Head of caudate nucleus (tissue), 42 donors: ENCODE measurements around the gene BIN2.
"Not testable (repeated sequence)": the region's sequence is repeated elsewhere in the genome, so short reads cannot be mapped to it uniquely, and the experiment has no call there.

Experiments
- DNase-seq, 42 donors: peaks; one replicate each; pipeline versions ENCODE4 v3.0.0 to v3.0.0-alpha.2; 2020 to 2021; ENCODE audit warnings: mixed read lengths in 7 of 42
- intact Hi-C: fragments of 100-400 bp; cut with DNase I; formaldehyde crosslinking; loops from one replicate; pipeline ENCODE4 v1.15.0; 2022

BIN2 gene

DNA sequence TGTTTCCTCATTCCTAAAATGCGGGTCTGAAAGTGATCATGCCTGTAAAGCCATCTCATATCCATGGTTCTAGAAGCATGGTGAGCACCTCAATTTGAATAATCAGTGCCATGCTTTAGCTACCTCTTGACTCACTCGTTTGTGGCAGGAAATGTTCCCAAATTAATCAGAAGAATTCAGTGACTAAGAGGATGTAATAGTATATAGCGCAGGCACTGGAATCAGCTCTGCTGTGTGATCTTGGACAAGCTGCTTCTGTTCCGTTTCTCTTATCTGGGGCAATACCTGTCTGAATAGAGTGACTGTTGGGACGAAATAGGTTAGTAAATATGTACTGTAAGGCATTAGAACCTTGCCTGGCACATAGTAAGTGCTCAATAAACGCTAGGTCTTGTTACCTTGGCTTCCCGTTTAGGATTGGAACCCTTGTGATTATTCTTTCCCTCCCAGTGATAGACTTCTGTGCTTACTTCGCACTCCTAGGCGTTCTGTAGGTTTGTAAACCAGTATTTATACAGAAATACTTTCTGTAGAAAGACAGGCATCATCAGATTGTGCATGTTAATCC, 52.9 kb downstream of the BIN2 start:
- intact Hi-C loops, result no loop called here
- DNase-seq, result peak in 2 of 42 donors; percentile 11 to 16

DNA sequence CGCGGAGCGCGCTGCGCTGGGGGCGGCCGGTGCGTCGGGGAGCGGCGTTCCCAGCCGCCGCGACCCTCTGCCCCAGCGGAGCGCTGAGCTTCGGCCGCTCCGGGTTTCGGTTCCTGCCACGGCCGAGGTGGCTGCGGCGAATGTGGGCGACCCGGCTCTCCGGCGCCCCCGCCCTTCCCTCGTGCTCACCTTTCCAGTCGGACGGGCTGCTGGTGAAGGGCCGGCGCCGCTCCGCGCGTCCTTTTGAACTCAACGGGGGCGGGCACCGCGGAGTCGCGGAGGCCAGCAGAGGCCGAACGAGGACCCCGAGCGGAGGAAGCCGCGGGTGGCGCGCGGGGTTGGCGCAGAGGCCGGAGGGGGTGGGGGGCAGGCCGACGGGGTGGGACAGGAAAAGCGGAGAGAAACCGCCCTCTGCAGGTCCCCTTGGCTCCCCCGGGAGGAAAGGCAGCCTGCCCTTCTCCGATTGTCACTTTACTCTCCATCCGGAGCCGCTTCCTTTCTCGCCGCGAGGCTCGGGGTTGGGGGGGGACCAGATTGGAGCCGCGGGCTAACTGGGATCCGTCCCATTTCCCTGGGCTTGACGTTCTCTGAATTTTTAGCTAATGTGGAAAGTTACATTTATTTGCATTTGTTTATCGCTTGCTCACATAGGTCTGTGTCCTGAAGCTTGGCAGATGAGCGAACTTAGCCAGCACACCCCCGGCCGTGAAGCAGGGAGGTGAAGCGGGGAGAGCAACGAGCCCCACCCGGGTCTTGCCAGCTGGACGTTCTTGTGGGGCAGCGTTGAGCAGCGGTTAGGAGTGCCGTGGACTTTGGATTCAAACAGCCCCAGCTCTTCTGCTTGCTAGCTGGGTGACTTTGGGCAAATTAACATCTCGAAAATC, 53.7 kb downstream of the BIN2 start, which contains the start of gene SMAGP:
Gene SMAGP, minus strand, starts transcription at position 349 of the 884 bp plus-strand sequence. CDS start 1,137 bp downstream, outside the sequence.
- intact Hi-C loops, result no loop called here
- peak in 35 of 42 donors; percentile 6 to 60 (median 24) for DNase-seq

DNA sequence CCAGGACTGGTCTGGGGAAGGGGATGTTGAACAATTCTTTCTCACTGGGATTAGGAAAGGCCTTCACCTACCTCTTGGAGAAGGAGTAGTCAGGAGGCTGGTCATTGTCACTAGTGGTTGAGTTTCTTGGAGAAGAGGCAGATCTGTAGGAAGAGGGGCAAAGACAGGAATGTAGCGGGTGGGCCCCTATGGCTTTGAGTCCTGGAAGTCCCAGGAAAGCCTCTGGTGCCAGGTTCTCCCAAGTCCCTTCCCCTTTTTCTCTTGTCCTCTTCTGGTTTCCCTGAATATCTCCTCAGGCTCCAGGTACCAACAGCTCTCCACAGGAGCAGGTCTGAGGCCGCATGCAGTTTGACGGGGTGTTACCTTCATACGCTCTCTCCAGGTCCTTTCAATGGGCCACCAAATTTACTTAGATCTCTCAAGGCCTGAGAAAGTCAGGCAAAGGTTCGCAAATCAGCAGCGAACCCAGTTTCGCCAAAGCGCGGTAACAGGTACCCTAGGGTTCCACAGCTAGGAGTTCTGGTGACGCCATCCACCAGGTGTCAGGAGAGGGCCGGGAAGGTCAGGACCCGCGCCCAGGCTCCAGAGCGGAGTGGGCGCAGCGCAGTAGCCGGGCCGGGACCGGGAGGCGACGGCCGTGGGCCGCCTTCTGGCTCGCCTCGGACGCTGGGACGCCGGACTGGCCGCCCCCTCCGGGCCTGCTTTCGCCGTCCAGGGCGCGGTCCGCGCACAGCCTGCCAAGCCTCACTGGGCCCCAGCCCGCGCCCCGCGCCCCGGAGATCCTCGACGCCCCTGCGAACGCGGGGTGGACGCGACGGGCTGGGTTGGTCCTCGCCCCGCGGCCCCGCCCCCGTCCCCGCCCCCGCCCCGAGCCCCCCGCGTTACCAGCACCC, 54.6 kb downstream of the BIN2 start:
- peak in 35 of 42 donors; percentile 4 to 64 (median 26) for DNase-seq
- intact Hi-C loops, result no loop called here

DNA sequence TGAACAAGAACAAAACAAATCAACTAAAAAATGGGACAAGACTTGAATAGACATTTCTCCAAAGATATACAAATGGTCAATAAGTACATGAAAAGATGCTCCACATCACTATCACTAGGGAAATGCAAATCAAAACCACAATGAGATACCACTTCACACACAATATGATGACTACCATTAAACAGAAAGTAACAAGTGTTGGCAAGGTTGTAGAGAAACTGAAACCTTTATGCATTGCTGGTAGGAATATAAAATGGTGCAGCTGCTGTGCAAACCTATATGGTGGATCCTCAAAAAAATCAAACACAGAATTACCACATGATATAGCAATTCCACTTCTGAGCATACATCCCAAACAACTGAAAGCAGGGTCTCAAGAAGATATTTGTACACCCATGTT, 59.0 kb downstream of the BIN2 start:
- intact Hi-C loops, result no loop called here
- DNase-seq, result no peak

DNA sequence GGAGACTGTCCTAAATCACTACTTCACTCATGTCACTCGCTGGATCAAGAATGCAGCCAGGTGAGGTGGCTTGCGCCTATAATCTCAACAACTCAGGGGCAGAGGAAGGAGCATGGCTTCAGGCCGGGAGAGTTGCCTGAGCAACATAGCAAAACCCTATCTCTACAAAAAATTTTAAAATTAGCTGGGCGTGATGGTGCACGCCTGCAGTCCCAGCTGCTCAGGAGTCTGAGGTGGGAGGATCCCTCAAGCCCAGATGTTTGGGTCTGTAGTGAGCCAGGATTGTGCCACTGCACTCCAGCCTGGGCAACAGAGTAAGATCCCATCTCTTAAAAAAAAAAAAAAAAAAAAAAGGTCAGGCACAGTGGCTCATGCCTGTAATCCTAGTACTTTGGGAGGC, 59.7 kb downstream of the BIN2 start:
- intact Hi-C loops, result no loop called here

DNA sequence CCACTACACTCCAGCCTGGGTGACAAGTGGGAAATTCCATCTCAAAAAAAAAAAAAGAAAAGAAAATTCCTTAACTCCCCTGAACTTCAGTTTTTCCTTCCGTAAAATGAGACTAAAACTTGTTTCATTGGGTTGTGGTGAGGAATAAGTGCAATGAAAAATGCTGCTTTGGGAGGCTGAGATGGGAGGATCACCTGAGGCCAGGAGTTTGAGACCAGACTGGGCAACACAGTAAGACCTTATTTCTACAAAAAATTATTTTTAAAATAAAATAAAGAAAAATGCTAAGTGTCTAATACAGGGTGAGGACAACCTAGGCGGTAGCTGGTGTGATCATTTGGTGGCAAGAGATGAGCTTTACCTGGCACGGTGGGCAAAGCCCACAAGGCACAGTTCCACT, 60.6 kb downstream of the BIN2 start:
- intact Hi-C loops, result no loop called here

More for the DNA sequence above, 59.7 kb downstream of the BIN2 start:
- DNase-seq, result no peak

DNA sequence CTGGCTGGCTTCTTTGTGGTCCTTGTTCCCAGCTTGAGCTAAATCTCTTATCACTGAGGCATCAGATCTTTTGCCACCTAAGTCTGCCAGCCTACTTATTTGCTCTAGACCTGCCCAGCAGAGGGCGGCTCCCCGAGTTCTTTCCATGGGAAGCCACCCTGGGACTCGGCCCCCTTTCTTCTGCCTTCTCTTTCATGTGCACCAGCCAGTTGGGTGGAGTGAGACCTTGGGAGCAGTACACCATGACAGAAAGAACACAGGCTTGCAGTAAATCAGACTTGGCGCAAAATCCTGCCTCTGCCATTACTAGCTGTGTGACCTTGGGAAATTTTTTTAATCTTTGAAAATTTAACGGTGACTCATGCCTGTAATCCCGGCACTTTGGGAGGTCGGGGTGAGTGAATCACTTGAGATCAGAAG, 61.2 kb downstream of the BIN2 start:
- intact Hi-C loops, result no loop called here
- peak in 23 of 42 donors; percentile 15 to 67 (median 34) for DNase-seq

More for the DNA sequence above, 60.6 kb downstream of the BIN2 start:
- DNase-seq, result no peak

DNA sequence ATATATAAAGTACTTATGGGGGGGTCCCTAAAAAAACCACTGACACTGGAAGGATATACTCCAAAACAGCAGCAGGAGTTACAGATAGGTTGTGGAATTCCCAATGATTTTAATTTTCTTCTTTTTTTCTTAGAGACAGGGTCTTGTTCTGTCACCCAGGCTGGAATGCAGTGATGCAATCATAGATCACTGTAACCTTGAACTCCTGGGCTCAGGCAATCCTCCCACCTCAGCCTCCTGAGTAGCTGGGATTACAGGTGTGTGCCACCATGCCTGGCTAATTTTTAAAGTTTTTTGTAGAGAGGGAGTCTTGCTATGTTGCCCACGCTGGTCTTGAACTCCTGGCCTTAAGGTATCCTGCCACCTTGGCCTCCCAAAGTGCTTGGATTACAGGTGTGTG, 64.4 kb downstream of the BIN2 start:
- DNase-seq, intact Hi-C loops: not testable (repeated sequence)

DNA sequence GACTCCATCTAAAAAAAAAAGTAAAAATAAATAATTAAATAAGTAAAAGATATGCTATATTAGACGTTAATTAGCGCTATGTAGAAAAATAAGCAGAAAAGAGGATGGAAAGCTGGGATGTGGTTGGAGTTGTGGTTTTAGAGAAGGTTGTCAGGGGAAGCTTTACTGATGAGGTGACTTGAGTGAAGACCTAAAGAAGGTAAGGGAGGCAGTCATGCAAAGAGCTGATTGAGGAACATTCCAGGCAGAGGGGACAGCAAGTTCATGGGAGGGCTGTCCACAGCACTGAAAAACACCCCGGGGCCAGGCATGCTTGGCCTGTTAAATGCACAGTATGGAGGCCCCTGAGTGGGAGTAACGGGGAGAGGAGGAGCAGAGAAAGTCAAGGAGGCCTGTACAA, 69.4 kb downstream of the BIN2 start:
- no peak for DNase-seq
- intact Hi-C loops, result no loop called here

DNA sequence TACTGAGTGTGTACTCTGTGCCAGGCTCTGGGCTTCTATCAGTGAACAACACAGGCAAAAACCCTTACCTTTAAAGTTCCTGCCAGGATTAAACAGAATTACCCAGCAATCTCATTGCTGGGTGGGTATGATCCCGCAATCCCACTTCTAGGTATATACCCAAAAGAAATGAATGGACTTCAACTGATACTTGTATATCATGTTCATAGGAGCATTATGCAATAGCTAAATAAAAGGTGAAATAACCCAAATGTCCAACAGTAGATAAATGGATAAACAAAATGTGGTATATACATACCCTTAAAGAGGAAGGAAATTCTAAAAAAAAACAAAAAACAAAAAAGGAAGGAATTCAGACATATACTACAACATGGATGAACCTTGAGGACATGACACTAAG, 70.7 kb downstream of the BIN2 start:
- intact Hi-C loops, result no loop called here
- DNase-seq, result no peak

DNA sequence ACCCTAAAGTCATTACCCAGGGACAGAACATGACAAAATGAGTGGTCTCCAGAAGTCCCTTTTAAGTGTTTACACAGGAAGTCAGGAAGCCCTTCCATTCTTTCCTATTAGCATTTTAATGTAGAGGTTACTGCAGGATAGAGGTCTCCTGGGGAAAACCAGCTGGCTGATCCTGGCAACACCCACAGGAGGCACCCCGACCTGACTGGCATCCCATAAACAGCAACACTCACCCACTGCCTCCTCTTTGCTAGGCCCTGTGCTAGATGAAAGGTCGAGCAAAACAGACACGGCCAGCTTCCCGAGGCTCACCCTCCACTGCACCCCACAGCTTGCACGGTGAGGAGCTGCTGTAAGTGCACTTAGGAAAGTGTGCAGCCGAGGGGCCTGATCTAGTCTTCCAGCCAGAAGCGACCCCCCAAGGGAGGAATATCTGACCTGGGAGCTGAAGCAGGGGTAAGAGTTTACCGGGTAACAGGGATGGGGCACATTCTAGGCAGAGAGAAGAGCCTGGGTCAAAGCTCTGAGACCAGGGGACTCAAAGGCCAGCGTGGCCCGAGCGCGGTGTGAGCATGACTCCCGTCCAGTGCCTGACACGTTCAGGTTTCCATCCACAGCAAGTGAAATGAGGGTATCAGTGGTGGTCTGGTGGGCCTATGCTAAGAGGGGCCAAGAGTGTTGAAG, 76.3 kb downstream of the BIN2 start:
- intact Hi-C loops, result loop anchor here (10.0 kb wide), 1 partner anchor 97 kb away; the partner anchor contains the start of gene CELA1
- DNase-seq, result no peak

DNA sequence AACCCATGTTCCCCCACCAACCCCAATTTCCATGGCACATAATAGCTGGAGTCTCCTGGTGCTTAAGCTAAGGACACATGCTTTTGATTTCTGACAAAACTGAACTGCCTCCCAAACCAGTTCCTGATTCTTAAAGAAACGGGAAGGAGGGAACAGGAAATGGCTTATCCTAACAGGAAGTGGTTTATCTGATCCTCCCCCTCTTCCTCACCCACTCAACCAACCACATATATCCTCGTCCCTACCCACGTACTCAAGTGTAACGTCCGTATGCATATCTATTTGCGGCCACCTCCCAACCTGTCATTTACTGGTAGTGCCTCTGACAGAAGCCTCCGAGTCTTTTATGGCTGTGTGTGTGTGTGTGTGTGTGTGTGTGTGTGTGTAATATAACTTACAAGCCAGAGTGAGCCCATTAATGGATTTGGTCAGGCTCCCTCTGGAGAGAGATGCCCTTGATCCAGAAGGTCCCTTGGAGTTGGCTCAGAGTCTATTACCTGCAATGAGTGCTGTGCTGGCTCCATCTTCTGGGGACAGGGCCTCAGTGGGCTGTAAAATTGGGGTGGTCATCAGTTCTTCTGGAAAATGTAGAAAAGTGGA, 77.6 kb downstream of the BIN2 start:
- DNase-seq, result peak in 3 of 42 donors; percentile 8 to 27 (median 17)

DNA sequence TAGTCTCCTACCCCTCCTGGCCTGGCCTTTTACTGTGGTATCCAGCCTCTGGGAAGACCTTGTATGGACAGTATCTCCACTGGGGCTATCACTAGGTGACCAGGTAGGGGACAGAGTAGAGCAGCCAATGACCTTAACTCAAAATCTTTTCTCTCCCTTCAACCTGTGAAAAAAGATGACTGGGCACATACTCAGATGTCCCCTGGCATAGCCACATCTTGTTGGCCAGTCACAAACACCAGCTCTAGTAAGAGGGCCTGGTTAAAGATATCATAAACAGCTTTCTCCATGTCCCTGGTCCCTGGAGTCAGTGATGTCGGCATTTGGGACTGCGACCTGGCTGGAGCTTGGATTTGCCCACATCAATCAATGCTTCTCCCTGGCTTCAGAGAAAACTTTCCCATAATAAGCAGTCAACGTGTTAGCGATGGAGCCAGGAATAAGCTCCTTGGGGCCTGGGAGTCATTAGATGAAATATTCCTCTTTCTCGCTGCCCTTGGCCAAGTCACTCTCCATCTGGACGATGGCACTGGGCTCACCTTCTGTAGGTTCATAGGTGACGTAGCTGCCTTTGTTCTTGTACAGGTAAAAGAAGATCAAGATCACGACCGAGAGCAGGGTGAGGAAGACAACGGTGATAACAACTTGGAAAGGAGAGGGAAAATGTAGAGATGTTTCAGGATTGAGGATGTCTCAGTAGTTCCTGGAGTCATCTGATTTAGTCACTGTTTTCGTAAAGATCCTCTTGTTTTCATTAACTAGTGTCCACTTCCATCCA, 78.3 kb downstream of the BIN2 start:
- intact Hi-C loops, result loop anchor here (10.0 kb wide), 1 partner anchor 99 kb away; the partner anchor contains the start of gene CELA1
- no peak for DNase-seq

More for the DNA sequence above, 77.6 kb downstream of the BIN2 start:
- intact Hi-C loops, result loop anchor here (10.0 kb wide), 1 partner anchor 98 kb away; the partner anchor contains the start of gene CELA1

DNA sequence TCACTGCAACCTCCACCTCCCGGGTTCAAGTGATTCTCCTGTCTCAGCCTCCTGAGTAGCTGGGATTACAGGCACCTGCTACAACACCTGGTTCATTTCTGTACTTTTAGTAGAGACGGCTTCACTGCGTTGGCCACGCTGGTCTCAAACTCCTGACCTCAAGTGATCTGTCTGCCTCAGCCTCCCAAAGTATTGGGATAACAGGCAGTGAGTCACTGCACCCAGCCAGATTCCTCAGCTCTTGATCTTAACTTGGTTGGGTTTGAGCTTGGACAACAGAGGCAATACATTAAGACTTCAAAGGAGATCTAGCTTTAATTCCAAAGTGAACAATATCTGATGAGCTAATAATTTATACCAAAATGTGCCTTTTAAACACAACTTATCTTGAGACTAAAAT, 79.7 kb downstream of the BIN2 start:
- intact Hi-C loops, result loop anchor here (10.0 kb wide), 1 partner anchor 101 kb away; the partner anchor contains the start of gene CELA1
- DNase-seq, result no peak

DNA sequence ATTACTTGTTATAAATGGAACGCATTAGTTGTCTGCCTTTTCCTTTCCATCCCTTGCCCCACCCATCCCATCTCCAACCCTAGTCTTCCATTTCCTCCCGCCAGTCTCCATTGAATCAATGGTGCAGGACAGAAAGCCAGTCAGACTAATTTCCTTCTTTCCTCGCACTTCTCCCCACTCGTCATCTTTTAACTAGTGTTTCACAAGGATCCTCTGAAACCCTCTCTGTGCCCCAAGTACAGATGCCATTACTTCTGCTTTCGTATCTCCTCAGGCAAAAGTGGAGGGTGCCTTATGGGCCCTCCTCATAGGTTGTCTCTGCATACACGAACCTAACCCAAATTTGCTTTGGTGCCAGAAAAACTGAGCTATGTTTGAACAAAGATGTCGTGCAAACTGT, 81.1 kb downstream of the BIN2 start:
- no peak for DNase-seq
- intact Hi-C loops, result loop anchor here (10.0 kb wide), 1 partner anchor 102 kb away; the partner anchor contains the start of gene CELA1

DNA sequence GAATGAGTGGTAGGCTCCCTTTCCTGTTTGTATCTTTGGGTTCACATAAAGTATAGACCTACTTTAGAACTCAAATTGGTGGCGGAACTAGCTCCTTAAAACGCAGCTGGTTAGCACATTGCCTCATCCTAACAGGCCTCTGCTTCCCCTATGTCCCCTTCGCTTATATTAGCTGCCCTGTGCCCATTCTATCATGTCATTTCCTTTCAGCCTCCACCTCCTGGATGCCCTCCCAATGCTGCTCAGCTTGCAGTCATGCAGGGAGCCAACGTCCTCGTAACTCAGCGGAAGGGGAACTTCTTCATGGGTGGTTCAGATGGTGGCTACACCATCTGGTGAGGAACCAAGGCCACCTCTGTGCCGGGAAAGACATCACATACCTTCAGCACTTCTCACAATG, 81.9 kb downstream of the BIN2 start:
- intact Hi-C loops, result loop anchor here (10.0 kb wide), 1 partner anchor 103 kb away; the partner anchor contains the start of gene CELA1
- DNase-seq, result peak in 9 of 42 donors; percentile 13 to 46 (median 27)

DNA sequence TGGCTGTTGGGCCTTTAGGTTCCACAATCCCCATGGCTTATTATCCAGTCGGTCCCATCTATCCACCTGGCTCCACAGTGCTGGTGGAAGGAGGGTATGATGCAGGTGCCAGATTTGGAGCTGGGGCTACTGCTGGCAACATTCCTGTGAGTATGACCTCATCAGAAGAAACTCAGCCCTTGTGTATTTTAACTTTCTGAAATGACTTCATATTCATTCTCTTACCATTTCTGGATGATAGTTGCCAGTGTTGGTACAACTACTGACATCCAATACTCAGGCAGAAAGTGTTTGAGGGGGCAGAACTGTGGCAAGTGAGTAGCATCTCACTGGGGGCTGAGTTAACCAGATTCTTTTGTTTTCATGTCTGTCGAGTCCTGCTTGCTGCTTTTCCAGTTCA, 83.0 kb downstream of the BIN2 start:
- intact Hi-C loops, result loop anchor here (10.0 kb wide), 1 partner anchor 104 kb away; the partner anchor contains the start of gene CELA1
- no peak for DNase-seq
